HFFc6 (cell line): ENCODE data around the gene COL7A1. TPM values are rescaled to one million over a fixed set of nuclear protein-coding genes. Genes with fewer than 3 reads are reported as not detected.

Experiments used
- DNase-seq: peaks from one replicate; pipeline ENCODE4 v3.0.0-alpha.2; 2018
- H3K27ac Mint-ChIP-seq: 2 replicates; pipeline ENCODE4 v1.8.0; 2020; ENCODE audit warnings: mild to moderate bottlenecking, mixed read lengths
- H3K27me3 Mint-ChIP-seq: 2 replicates; pipeline ENCODE4 v1.8.0; 2021; ENCODE audit warnings: mild to moderate bottlenecking, moderate library complexity, mixed read lengths; ENCODE audit not compliant: insufficient read depth
- H3K36me3 Mint-ChIP-seq: 2 replicates; pipeline ENCODE4 v1.8.0; 2021; ENCODE audit warnings: low read depth, mixed read lengths
- H3K4me1 Mint-ChIP-seq: 2 replicates; pipeline ENCODE4 v1.8.0; 2020; ENCODE audit warnings: low read depth, mixed read lengths
- H3K4me3 Mint-ChIP-seq: 2 replicates; pipeline ENCODE4 v1.8.0; 2020; ENCODE audit warnings: mild to moderate bottlenecking, moderate library complexity, mixed read lengths
- H3K9me3 Mint-ChIP-seq: 2 replicates; pipeline ENCODE4 v1.8.0; 2020; ENCODE audit warnings: mild to moderate bottlenecking, mixed read lengths
- CTCF ChIP-seq: fragments of 200-600 bp; sonication (generic); IDR thresholded peaks from 2 replicates; pipeline ENCODE4 v1.5.0; 2021; ENCODE audit warnings: antibody characterized with exemption, mild to moderate bottlenecking
- total RNA-seq, 6 experiments: library from RNA; stranded (reverse); fragmentation: NEBNext Ultra II Directional; extraction: Animal tissue kit (Norgen Biotek cat#: 25700); gene quantifications; 2 replicates in 1 of 6; 3 replicates in 5 of 6; pipeline ENCODE4 v1.2.3, GENCODE V29; 2021

Gene COL7A1
- total RNA-seq, 6 experiments from 2014 or later, result 74.9 to 113 (median 80.8) TPM

GRCh38 chr3:48631516-48632448, 36.7 kb upstream of the COL7A1 start:
- no peak overlapping the region for H3K27ac Mint-ChIP-seq
- no peak for TF ChIP-seq CTCF
- H3K9me3 Mint-ChIP-seq, result no peaks in the 10 kb centered on the region
- H3K36me3 Mint-ChIP-seq, result peaks cover 14% of the 10 kb centered on the region
- no peak overlapping the region for H3K4me3 Mint-ChIP-seq
- H3K27me3 Mint-ChIP-seq, result no peaks in the 10 kb centered on the region; the same call in 1 of the 2 replicates
- H3K4me1 Mint-ChIP-seq, result peaks cover 20% of the 10 kb centered on the region
- DNase-seq, result no peak

GRCh38 chr3:48630833-48631232, 35.7 kb upstream of the COL7A1 start:
- no peak for DNase-seq
- no peak for TF ChIP-seq CTCF
- peaks cover 21% of the 10 kb centered on the region for H3K36me3 Mint-ChIP-seq
- no peak overlapping the region for H3K27ac Mint-ChIP-seq
- no peaks in the 10 kb centered on the region for H3K9me3 Mint-ChIP-seq
- no peaks in the 10 kb centered on the region; the same call in 1 of the 2 replicates for H3K27me3 Mint-ChIP-seq
- H3K4me3 Mint-ChIP-seq, result no peak overlapping the region
- H3K4me1 Mint-ChIP-seq, result peaks cover 10% of the 10 kb centered on the region; the same call in 1 of the 2 replicates

GRCh38 chr3:48630407-48630806, 35.3 kb upstream of the COL7A1 start:
- TF ChIP-seq CTCF, result no peak

GRCh38 chr3:48629894-48630293, 34.8 kb upstream of the COL7A1 start:
- no peak overlapping the region for H3K27ac Mint-ChIP-seq
- peaks cover 22% of the 10 kb centered on the region for H3K36me3 Mint-ChIP-seq
- H3K4me1 Mint-ChIP-seq, result peaks cover 10% of the 10 kb centered on the region; the same call in 1 of the 2 replicates
- H3K9me3 Mint-ChIP-seq, result no peaks in the 10 kb centered on the region
- no peak for DNase-seq
- TF ChIP-seq CTCF, result no peak
- no peak overlapping the region for H3K4me3 Mint-ChIP-seq
- H3K27me3 Mint-ChIP-seq, result no peaks in the 10 kb centered on the region; the same call in 1 of the 2 replicates

More at GRCh38 chr3:48630407-48630806, 35.3 kb upstream of the COL7A1 start:
- Mint-ChIP-seq H3K27me3 (no peaks in the 10 kb centered on the region; the same call in 1 of the 2 replicates), H3K27ac (no peak overlapping the region), H3K9me3 (no peaks in the 10 kb centered on the region), H3K4me3 (no peak overlapping the region), H3K36me3 (peaks cover 21% of the 10 kb centered on the region), H3K4me1 (peaks cover 10% of the 10 kb centered on the region; the same call in 1 of the 2 replicates)
- no peak for DNase-seq

GRCh38 chr3:48628277-48629017, 33.3 kb upstream of the COL7A1 start:
- Mint-ChIP-seq H3K4me3 (no peak overlapping the region), H3K36me3 (peaks cover 25% of the 10 kb centered on the region), H3K4me1 (no peaks in the 10 kb centered on the region), H3K27me3 (no peaks in the 10 kb centered on the region; the same call in 1 of the 2 replicates), H3K9me3 (no peaks in the 10 kb centered on the region), H3K27ac (no peak overlapping the region)
- no peak for TF ChIP-seq CTCF
- DNase-seq, result no peak
